ENCODE results near the gene MED12L. TPM values are rescaled to one million over a fixed set of nuclear protein-coding genes. Genes with fewer than 3 reads are reported as not detected.

MED12L gene
- total and polyA plus RNA-seq, 2 donors (not counting 1 experiment from before 2014, with no cell fraction given) = 0.94 to 4.3 TPM

DNA sequence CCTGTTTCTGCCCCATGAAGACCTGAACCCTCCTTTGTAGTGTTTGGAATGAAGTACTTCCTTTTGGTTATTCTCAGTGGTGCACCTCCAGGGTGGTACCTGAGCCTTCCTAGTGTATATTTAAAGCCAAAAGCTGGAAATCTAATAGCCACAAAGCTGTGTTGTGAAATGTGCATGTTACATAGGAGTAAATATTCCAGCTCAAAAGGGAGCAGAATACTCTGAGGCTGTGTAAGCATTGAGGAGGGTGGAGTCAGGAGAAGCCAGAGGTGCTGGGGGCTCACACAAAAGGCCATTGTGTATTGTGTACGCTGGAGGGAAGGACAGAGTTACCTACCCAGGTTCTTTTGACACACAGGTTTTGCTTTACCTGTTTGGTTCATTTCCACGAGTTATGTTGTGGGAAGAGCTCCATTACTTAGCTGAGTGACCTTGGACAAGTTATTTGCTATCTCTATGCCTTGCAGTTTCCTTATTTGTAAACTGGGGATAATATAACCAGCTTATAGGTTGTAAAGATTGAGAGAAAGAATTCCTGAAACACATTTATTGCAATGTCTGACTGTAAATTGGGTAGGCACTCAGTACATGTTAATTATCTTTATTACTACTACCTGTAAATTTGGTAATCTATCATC, 92.9 kb downstream of the MED12L start:
- Histone ChIP-seq H3K27ac (ENCODE audit: insufficient read depth, low read length) (no peak overlapping the region), H3K4me1 (ENCODE audit: control insufficient read depth, extremely low read depth, insufficient read depth, low read length) (no peaks in the 10 kb centered on the region), H3K79me2 (ENCODE audit: control insufficient read depth, insufficient read depth, low read length) (no peaks in the 10 kb centered on the region), H2AFZ (ENCODE audit: low read length) (no peak overlapping the region), H3K9ac (ENCODE audit: insufficient read depth, low read length) (no peak overlapping the region), H3K9me3 (ENCODE audit: control insufficient read depth, insufficient read depth, low read depth, low read length) (no peaks in the 10 kb centered on the region), H3K4me2 (ENCODE audit: extremely low read depth, insufficient read depth, low read length) (no peak overlapping the region), H4K20me1 (ENCODE audit: control insufficient read depth, extremely low read depth, insufficient read depth, low read length) (no peaks in the 10 kb centered on the region), H3K36me3 (ENCODE audit: control insufficient read depth, insufficient read depth, low read length) (no peaks in the 10 kb centered on the region), H3K4me3 (replicated peaks in 1 of 4; ENCODE audit: control extremely low read depth in 1 of 4, insufficient read depth in 1 of 4, low read depth in 3 of 4, low read length in 4 of 4) (no peak overlapping the region), H3K27me3 (ENCODE audit: control insufficient read depth, insufficient read depth, low read length) (no peaks in the 10 kb centered on the region)
- TF ChIP-seq, protein P1, sequence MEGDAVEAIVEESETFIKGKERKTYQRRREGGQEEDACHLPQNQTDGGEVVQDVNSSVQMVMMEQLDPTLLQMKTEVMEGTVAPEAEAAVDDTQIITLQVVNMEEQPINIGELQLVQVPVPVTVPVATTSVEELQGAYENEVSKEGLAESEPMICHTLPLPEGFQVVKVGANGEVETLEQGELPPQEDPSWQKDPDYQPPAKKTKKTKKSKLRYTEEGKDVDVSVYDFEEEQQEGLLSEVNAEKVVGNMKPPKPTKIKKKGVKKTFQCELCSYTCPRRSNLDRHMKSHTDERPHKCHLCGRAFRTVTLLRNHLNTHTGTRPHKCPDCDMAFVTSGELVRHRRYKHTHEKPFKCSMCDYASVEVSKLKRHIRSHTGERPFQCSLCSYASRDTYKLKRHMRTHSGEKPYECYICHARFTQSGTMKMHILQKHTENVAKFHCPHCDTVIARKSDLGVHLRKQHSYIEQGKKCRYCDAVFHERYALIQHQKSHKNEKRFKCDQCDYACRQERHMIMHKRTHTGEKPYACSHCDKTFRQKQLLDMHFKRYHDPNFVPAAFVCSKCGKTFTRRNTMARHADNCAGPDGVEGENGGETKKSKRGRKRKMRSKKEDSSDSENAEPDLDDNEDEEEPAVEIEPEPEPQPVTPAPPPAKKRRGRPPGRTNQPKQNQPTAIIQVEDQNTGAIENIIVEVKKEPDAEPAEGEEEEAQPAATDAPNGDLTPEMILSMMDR (conservative IDR thresholded peaks at IDR 0.05 in 1 of 2, IDR thresholded peaks at IDR 0.05 in 1 of 2; ENCODE audit: low read depth in 1 of 2, low read length in 2 of 2) = no peak
- no peak for DNase-seq (ENCODE audit: low read depth in 2 of 2)

DNA sequence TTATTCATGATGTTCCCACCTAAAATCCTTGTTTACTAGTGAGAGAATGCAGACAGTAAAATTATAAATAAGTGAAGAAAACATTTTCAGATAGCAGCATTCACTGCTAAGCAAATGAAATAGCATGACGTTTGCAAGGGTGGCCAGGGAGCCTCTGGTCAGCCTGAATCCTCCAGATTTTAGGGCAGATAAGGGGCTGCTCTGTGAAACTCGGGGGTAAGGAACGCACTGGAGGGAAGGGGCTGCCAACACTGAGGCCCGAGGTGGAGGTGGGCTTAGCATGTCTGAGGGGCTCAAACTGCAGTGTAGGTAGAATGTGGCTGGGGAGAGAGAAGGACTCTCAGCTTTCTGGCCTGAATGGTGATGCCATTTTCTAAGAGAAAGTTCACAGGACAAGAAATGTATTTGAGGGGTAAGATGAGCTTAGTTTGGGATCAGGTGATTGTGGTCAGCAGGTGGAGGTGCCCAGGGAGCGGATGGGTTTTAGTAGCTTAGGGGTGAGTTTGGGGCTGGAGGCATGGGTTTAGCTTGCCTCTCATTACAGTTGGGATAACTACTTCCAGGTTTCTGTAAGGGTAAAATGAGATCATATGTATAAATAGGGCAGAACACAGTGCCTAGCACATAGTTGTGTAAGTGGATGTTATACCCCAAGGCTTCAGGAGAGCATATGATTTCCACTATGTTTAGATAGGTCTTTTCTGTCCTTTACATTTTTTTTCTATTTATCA, 97.0 kb downstream of the MED12L start:
- Histone ChIP-seq H3K9ac (ENCODE audit: insufficient read depth, low read length) (no peak overlapping the region), H3K4me2 (ENCODE audit: extremely low read depth, insufficient read depth, low read length) (no peak overlapping the region), H2AFZ (ENCODE audit: low read length) (no peak overlapping the region), H3K9me3 (ENCODE audit: control insufficient read depth, insufficient read depth, low read depth, low read length) (no peaks in the 10 kb centered on the region), H3K27me3 (ENCODE audit: control insufficient read depth, insufficient read depth, low read length) (no peaks in the 10 kb centered on the region), H3K79me2 (ENCODE audit: control insufficient read depth, insufficient read depth, low read length) (no peaks in the 10 kb centered on the region), H3K4me1 (ENCODE audit: control insufficient read depth, extremely low read depth, insufficient read depth, low read length) (no peaks in the 10 kb centered on the region), H3K36me3 (ENCODE audit: control insufficient read depth, insufficient read depth, low read length) (no peaks in the 10 kb centered on the region), H3K27ac (ENCODE audit: insufficient read depth, low read length) (no peak overlapping the region), H4K20me1 (ENCODE audit: control insufficient read depth, extremely low read depth, insufficient read depth, low read length) (no peaks in the 10 kb centered on the region), H3K4me3 (replicated peaks in 1 of 4; ENCODE audit: control extremely low read depth in 1 of 4, insufficient read depth in 1 of 4, low read depth in 3 of 4, low read length in 4 of 4) (no peak overlapping the region)
- TF ChIP-seq, protein P1 (conservative IDR thresholded peaks at IDR 0.05 in 1 of 2, IDR thresholded peaks at IDR 0.05 in 1 of 2; ENCODE audit: low read depth in 1 of 2, low read length in 2 of 2) = no peak
- TF ChIP-seq EZH2 (IDR thresholded peaks at IDR 0.05; ENCODE audit: low read length, missing control alignments) = no peak
- DNase-seq (ENCODE audit: low read depth in 2 of 2) = no peak

DNA sequence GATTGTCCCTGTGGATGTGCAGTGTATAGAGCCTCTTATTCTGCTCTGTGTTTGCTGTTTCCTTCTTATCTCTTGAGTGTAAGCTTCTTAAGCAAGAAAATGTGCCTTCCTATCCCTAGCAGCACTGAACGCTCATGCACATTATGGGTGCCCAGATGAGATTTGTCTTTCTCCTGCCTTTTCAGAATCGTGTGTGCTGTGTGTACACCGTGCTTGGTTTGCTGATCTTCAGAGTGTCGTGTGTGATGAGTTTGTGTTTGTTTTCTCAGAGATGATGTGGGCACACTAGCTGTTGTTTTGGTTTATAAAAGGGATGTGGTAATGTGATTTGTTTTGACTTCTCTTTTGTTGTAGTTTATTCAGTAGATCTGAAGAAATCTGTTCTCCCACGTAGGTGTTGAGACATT, 97.8 kb downstream of the MED12L start:
- H3K79me2 ChIP-seq (ENCODE audit: control insufficient read depth, insufficient read depth, low read length) = no peaks in the 10 kb centered on the region
- H3K27me3 ChIP-seq (ENCODE audit: control insufficient read depth, insufficient read depth, low read length) = no peaks in the 10 kb centered on the region
- H4K20me1 ChIP-seq (ENCODE audit: control insufficient read depth, extremely low read depth, insufficient read depth, low read length) = no peaks in the 10 kb centered on the region
- H3K9me3 ChIP-seq (ENCODE audit: control insufficient read depth, insufficient read depth, low read depth, low read length) = no peaks in the 10 kb centered on the region
- H3K4me2 ChIP-seq (ENCODE audit: extremely low read depth, insufficient read depth, low read length) = no peak overlapping the region
- H3K36me3 ChIP-seq (ENCODE audit: control insufficient read depth, insufficient read depth, low read length) = no peaks in the 10 kb centered on the region
- H3K4me3 ChIP-seq (replicated peaks in 1 of 4; ENCODE audit: control extremely low read depth in 1 of 4, insufficient read depth in 1 of 4, low read depth in 3 of 4, low read length in 4 of 4) = no peak overlapping the region
- H3K9ac ChIP-seq (ENCODE audit: insufficient read depth, low read length) = no peak overlapping the region
- peak overlapping the region; percentile 94 for H2AFZ ChIP-seq (ENCODE audit: low read length)
- no peak for DNase-seq (ENCODE audit: low read depth in 2 of 2)
- no peak for TF ChIP-seq EZH2 (IDR thresholded peaks at IDR 0.05; ENCODE audit: low read length, missing control alignments)
- TF ChIP-seq, protein P1 (conservative IDR thresholded peaks at IDR 0.05 in 1 of 2, IDR thresholded peaks at IDR 0.05 in 1 of 2; ENCODE audit: low read depth in 1 of 2, low read length in 2 of 2) = no peak
- no peak overlapping the region for H3K27ac ChIP-seq (ENCODE audit: insufficient read depth, low read length)
- no peaks in the 10 kb centered on the region for H3K4me1 ChIP-seq (ENCODE audit: control insufficient read depth, extremely low read depth, insufficient read depth, low read length)

Measured in fibroblast of lung (primary cell).